K562 (cell line): ENCODE data around the gene SCAPER. TPM values are rescaled to one million over a fixed set of nuclear protein-coding genes. Genes with fewer than 3 reads are reported as not detected.

ENCODE experiments used
- BDP1 ChIP-seq: IDR thresholded peaks from 3 replicates; pipeline ENCODE4 v1.6.1; 2011; ENCODE audit not compliant: insufficient read length, insufficient read depth
- EP300 ChIP-seq: IDR thresholded peaks from 2 replicates; pipeline ENCODE4 v1.6.1; 2012; ENCODE audit warnings: low read length, improper control_type of control experiment
- JUND ChIP-seq, 2 experiments: IDR thresholded peaks; 2 replicates in 1 of 2; 3 replicates in 1 of 2; pipeline ENCODE4 v1.6.1; 2011; ENCODE audit warnings: borderline replicate concordance in 2 of 2, low read depth in 2 of 2, low read length in 2 of 2, improper control_type of control experiment in 1 of 2, missing biosample characterization in 1 of 2, missing genetic modification characterization in 1 of 2, missing genetic modification reagents in 1 of 2
- KDM1A ChIP-seq, 2 experiments: fragments of 450-650 bp; IDR thresholded peaks; 2 replicates each; pipeline ENCODE4 v1.6.1; 2016; ENCODE audit warnings: mild to moderate bottlenecking in 2 of 2
- MEF2D ChIP-seq: conservative IDR thresholded peaks from 2 replicates; pipeline ENCODE4 v1.6.1; 2016; ENCODE audit warnings: low read depth, missing genetic modification characterization, missing compliant biosample characterization
- NEUROD1 ChIP-seq: fragments of 150-350 bp; IDR thresholded peaks from 2 replicates; pipeline ENCODE4 v1.6.1; 2014; ENCODE audit warnings: borderline replicate concordance, low read length, low read depth; ENCODE audit not compliant: partially characterized antibody
- PML ChIP-seq: IDR thresholded peaks from 2 replicates; pipeline ENCODE4 v1.6.1; 2012; ENCODE audit warnings: low read length, inconsistent platforms
- POLR2AphosphoS2 ChIP-seq: IDR thresholded peaks from 2 replicates; pipeline ENCODE4 v1.6.1; 2012; ENCODE audit warnings: low read length, improper control_type of control experiment
- POLR2H ChIP-seq: IDR thresholded peaks from 2 replicates; pipeline ENCODE4 v1.6.1; 2016; ENCODE audit warnings: missing genetic modification characterization, low read depth, mild to moderate bottlenecking, control low read depth, missing compliant biosample characterization, moderate library complexity
- RB1 ChIP-seq: fragments of 450-650 bp; IDR thresholded peaks from 2 replicates; pipeline ENCODE4 v1.6.1; 2017; ENCODE audit warnings: low read depth, mild to moderate bottlenecking
- RBFOX2 ChIP-seq: fragments of 200-400 bp; formaldehyde crosslinking; IDR thresholded peaks from 2 replicates; pipeline ENCODE4 v1.6.1; 2017; ENCODE audit warnings: low read depth, mild to moderate bottlenecking, low read length, moderate library complexity
- SAP30 ChIP-seq: fragments of 200-600 bp; sonication (generic); IDR thresholded peaks from 2 replicates; pipeline ENCODE4 v1.6.1; 2012; ENCODE audit warnings: borderline replicate concordance, low read depth, mild to moderate bottlenecking, moderate library complexity, low read length, control low read depth, inconsistent platforms; ENCODE audit not compliant: insufficient read depth, poor library complexity, severe bottlenecking
- SMARCE1 ChIP-seq: fragments of 450-650 bp; IDR thresholded peaks from 2 replicates; pipeline ENCODE4 v1.7.1; 2016; ENCODE audit warnings: mild to moderate bottlenecking
- TBL1XR1 ChIP-seq, 2 experiments: IDR thresholded peaks; 2 replicates each; pipeline ENCODE4 v1.6.1; 2012; ENCODE audit warnings: improper control_type of control experiment in 2 of 2, low read length in 2 of 2, mild to moderate bottlenecking in 1 of 2
- ZNF133 ChIP-seq: fragments of 250-450 bp; sonication (Bioruptor Pico); IDR thresholded peaks from 2 replicates; pipeline ENCODE4 v1.4.0; 2020; ENCODE audit warnings: mild to moderate bottlenecking
- ZNF316 ChIP-seq: fragments of 450-650 bp; IDR thresholded peaks from 2 replicates; pipeline ENCODE4 v1.6.1; 2016
- ZNF561 ChIP-seq: fragments of 450-650 bp; formaldehyde crosslinking; conservative IDR thresholded peaks from 2 replicates; pipeline ENCODE4 v1.4.0; 2020; ENCODE audit warnings: mild to moderate bottlenecking, moderate library complexity
- ZZZ3 ChIP-seq: fragments of 450-650 bp; IDR thresholded peaks from 2 replicates; pipeline ENCODE4 v1.6.1; 2016; ENCODE audit warnings: antibody characterized with exemption, mild to moderate bottlenecking, moderate library complexity
- polyA plus RNA-seq, 8 experiments: library from polyadenylated mRNA; depleted of rRNA in 4 of 8; stranded (reverse) in 5 of 8; unstranded in 3 of 8; fragments of >200 nt; fragmentation: Nextera tagmentation in 2 of 8; fragmentation: Illumina TruSeq in 1 of 8; extraction: Ambion mirVana in 2 of 8; extraction: Trizol in 1 of 8; gene quantifications; 2 replicates each; pipeline versions ENCODE4 v1.2.1 to v1.2.3, GENCODE V29; 2011 to 2014; ENCODE audit warnings: inconsistent platforms in 1 of 8, missing spikeins in 1 of 8
- total RNA-seq, 7 experiments: library from RNA; depleted of rRNA in 6 of 7; stranded (reverse); fragments of >200 nt in 6 of 7; fragmentation: Illumina TruSeq in 2 of 7; extraction: Trizol in 2 of 7; gene quantifications; 2 replicates each; pipeline versions ENCODE4 v1.2.1 to v1.2.3, GENCODE V29; 2011 to 2021; ENCODE audit warnings: low replicate concordance in 1 of 7
- TF ChIP-seq, protein P1 (sequence below): fragments of 450-650 bp; formaldehyde crosslinking; IDR thresholded peaks from 2 replicates; pipeline ENCODE4 v1.4.0; 2022; ENCODE audit warnings: missing genetic modification characterization
- TF ChIP-seq, protein P2 (sequence below): sonication (generic); formaldehyde crosslinking; IDR thresholded peaks from 2 replicates; pipeline ENCODE4 v1.9.0; 2022; ENCODE audit warnings: mild to moderate bottlenecking, missing genetic modification reagents
- TF ChIP-seq, protein P3 (sequence below): fragments of 250-450 bp; sonication (Bioruptor Pico); IDR thresholded peaks from 2 replicates; pipeline ENCODE4 v1.4.0; 2020; ENCODE audit warnings: mild to moderate bottlenecking, moderate library complexity, borderline replicate concordance
- TF ChIP-seq, protein P4 (sequence below): fragments of 450-650 bp; formaldehyde crosslinking; IDR thresholded peaks from 2 replicates; pipeline ENCODE4 v1.4.0; 2020; ENCODE audit warnings: mild to moderate bottlenecking, moderate library complexity

Gene SCAPER
- total and polyA plus RNA-seq, 9 of the 15 experiments (the other 6 are each of a cell fraction or from before 2014, with no cell fraction given) = 1.3 to 5.7 (median 3.2) TPM

DNA sequence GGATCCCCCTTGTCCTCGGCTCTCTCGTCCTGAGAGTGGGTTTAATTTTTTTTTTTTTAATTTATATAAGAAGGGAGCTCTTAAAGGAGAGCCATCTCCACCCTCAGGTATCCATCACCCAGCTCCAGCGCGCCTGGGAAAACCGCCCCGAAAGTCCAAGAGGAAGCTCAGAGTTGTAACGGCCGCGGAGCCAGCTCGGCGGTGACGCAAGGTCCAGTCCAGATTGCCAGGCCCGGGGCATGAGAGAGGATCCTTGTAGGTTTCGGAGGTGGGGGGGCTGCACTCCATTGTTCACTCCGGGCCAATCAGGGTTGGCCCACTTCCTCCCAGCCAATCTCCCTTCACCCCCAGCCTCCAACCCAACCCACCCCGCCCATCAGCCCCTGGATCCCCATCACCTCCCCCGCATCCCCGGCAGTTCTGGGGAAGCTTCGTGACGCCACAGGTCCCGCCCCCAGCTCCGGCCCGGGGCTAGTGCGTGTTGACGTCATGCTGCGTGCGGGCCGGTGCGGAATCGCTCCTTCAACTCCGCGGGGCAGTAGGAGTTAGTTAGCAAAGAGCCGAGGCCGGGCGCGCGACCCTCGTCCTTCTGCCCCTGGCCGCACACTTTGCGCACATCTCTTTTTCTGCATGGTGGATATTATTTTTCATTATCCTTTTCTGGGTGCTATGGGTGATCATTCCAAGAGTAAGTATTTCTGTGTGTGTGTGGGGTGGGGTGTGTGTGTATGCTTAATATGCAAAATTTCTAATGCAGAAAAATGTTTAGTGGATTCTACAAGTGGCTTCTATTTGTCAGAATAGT lies 568.7 kb downstream of the SCAPER start, which contains the start of gene ISL2 (continued):
- TF ChIP-seq, protein P1, sequence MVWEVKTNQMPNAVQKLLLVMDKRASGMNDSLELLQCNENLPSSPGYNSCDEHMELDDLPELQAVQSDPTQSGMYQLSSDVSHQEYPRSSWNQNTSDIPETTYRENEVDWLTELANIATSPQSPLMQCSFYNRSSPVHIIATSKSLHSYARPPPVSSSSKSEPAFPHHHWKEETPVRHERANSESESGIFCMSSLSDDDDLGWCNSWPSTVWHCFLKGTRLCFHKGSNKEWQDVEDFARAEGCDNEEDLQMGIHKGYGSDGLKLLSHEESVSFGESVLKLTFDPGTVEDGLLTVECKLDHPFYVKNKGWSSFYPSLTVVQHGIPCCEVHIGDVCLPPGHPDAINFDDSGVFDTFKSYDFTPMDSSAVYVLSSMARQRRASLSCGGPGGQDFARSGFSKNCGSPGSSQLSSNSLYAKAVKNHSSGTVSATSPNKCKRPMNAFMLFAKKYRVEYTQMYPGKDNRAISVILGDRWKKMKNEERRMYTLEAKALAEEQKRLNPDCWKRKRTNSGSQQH (CRISPR knock-in tag) = peak; percentile 40; the same call in 1 of the 2 replicates
- TF ChIP-seq RBFOX2 (peak; percentile 95), SAP30 (peak; percentile 49), RB1 (no peak), ZZZ3 (no peak), SMARCE1 (0 out of 2 replicates have a peak, but pooled peaks have one; percentile 15), BDP1 (no peak), POLR2H (tag) (peak; percentile 95), PML (no peak), JUND (IDR thresholded peaks at IDR 0.05; ENCODE audit: borderline replicate concordance, low read depth, low read length) (peak; percentile 66), JUND (tag; IDR thresholded peaks at IDR 0.05; ENCODE audit: borderline replicate concordance, low read depth, low read length) (peak; percentile 81; the same call in 1 of the 3 replicates), ZNF561 (CRISPR knock-in tag) (no peak), EP300 (peak; percentile 44), MEF2D (tag) (no peak), NEUROD1 (peak; percentile 43), KDM1A (IDR thresholded peaks at IDR 0.05) (peak; percentile 59 to 62; a peak in 3 of 4 replicates), ZNF316 (peak; percentile 76), POLR2AphosphoS2 (no peak), TBL1XR1 (IDR thresholded peaks at IDR 0.05; ENCODE audit: low read length in 2 of 2) (peak in 1 of 2 experiments; percentile 39; a peak in 2 of 4 replicates), ZNF133 (no peak)
- TF ChIP-seq, protein P2, sequence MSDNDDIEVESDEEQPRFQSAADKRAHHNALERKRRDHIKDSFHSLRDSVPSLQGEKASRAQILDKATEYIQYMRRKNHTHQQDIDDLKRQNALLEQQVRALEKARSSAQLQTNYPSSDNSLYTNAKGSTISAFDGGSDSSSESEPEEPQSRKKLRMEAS (CRISPR knock-in tag) = peak; percentile 17; the same call in 1 of the 2 replicates
- TF ChIP-seq, protein P3, sequence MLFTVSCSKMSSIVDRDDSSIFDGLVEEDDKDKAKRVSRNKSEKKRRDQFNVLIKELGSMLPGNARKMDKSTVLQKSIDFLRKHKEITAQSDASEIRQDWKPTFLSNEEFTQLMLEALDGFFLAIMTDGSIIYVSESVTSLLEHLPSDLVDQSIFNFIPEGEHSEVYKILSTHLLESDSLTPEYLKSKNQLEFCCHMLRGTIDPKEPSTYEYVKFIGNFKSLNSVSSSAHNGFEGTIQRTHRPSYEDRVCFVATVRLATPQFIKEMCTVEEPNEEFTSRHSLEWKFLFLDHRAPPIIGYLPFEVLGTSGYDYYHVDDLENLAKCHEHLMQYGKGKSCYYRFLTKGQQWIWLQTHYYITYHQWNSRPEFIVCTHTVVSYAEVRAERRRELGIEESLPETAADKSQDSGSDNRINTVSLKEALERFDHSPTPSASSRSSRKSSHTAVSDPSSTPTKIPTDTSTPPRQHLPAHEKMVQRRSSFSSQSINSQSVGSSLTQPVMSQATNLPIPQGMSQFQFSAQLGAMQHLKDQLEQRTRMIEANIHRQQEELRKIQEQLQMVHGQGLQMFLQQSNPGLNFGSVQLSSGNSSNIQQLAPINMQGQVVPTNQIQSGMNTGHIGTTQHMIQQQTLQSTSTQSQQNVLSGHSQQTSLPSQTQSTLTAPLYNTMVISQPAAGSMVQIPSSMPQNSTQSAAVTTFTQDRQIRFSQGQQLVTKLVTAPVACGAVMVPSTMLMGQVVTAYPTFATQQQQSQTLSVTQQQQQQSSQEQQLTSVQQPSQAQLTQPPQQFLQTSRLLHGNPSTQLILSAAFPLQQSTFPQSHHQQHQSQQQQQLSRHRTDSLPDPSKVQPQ (CRISPR knock-in tag) = no peak
- TF ChIP-seq, protein P4, sequence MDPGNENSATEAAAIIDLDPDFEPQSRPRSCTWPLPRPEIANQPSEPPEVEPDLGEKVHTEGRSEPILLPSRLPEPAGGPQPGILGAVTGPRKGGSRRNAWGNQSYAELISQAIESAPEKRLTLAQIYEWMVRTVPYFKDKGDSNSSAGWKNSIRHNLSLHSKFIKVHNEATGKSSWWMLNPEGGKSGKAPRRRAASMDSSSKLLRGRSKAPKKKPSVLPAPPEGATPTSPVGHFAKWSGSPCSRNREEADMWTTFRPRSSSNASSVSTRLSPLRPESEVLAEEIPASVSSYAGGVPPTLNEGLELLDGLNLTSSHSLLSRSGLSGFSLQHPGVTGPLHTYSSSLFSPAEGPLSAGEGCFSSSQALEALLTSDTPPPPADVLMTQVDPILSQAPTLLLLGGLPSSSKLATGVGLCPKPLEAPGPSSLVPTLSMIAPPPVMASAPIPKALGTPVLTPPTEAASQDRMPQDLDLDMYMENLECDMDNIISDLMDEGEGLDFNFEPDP (CRISPR knock-in tag) = no peak
